Calu3 (cell line): Measurements from ENCODE around the gene SLC4A11. TPM values are rescaled to one million over a fixed set of nuclear protein-coding genes. Genes with fewer than 3 reads are reported as not detected.
A peak's percentile ranks its signal among the peaks of the same experiment; 100 is the strongest.

ENCODE experiments used
- BruUV-seq: library from RNA; stranded (reverse); fragments of 400-500 nt; replicated peaks from 2 replicates; lab custom pipeline; 2021; lab: Mats Ljungman, UMichigan
- CTCF ChIA-PET: fragments of 300-600 bp; sonication (Branson Sonifier 250); formaldehyde crosslinking; loops from one replicate; lab custom pipeline; 2022; ENCODE audit warnings: antibody characterized with exemption; lab: Charles Lee
- DNase-seq: peaks from one replicate; pipeline ENCODE4 v3.0.0; 2022
- H3K27ac Mint-ChIP-seq: one replicate; pipeline ENCODE4 v1.8.0; 2022; ENCODE audit warnings: mixed read lengths; ENCODE audit not compliant: unreplicated experiment
- H3K27me3 Mint-ChIP-seq: one replicate; pipeline ENCODE4 v1.8.0; 2022; ENCODE audit warnings: mixed read lengths; ENCODE audit not compliant: unreplicated experiment
- H3K36me3 Mint-ChIP-seq: one replicate; pipeline ENCODE4 v1.8.0; 2022; ENCODE audit warnings: mild to moderate bottlenecking, moderate library complexity, mixed read lengths; ENCODE audit not compliant: insufficient read depth, unreplicated experiment
- H3K4me1 Mint-ChIP-seq: one replicate; pipeline ENCODE4 v1.8.0; 2022; ENCODE audit warnings: mild to moderate bottlenecking, low read depth, mixed read lengths; ENCODE audit not compliant: unreplicated experiment
- H3K4me3 Mint-ChIP-seq: one replicate; pipeline ENCODE4 v1.8.0; 2022; ENCODE audit warnings: mild to moderate bottlenecking, low read depth, moderate library complexity, mixed read lengths; ENCODE audit not compliant: unreplicated experiment
- H3K9me3 Mint-ChIP-seq: one replicate; pipeline ENCODE4 v1.8.0; 2022; ENCODE audit warnings: low read depth, mixed read lengths; ENCODE audit not compliant: unreplicated experiment
- CTCF ChIP-seq: fragments of 200-600 bp; IDR thresholded peaks from one replicate; pipeline ENCODE4 v1.8.0; 2022; ENCODE audit warnings: antibody characterized with exemption; ENCODE audit not compliant: unreplicated experiment
- intact Hi-C: fragments of 100-400 bp; cut with micrococcal nuclease; formaldehyde crosslinking; loops from one replicate; pipeline ENCODE4 v1.10.0; 2022; ENCODE audit not compliant: unreplicated experiment
- total RNA-seq: library from RNA; stranded (reverse); gene quantifications from 2 replicates; pipeline ENCODE4 v1.2.3, GENCODE V29; 2022

The SLC4A11 gene
- total RNA-seq, 1 experiment from 2014 or later = 9.4 TPM

- no peak for DNase-seq
- Mint-ChIP-seq H3K36me3 (peaks cover 45% of the 10 kb centered on the region), H3K4me3 (peak overlapping the region; percentile 94), H3K9me3 (no peaks in the 10 kb centered on the region), H3K27ac (peak overlapping the region; percentile 87), H3K27me3 (no peaks in the 10 kb centered on the region), H3K4me1 (no peaks in the 10 kb centered on the region)
- CTCF ChIA-PET = interaction anchor here (0.6 kb wide), 1 partner anchor 65 kb away, joined by 5 read pairs; no protein-coding TSS in a partner anchor
- intact Hi-C loops = no loop called here
- TF ChIP-seq CTCF = no peak
- BruUV-seq = no TSS peak
These were observed 36.0 kb downstream of the SLC4A11 start for GRCh38 chr20:3202965-3203314.

GRCh38 chr20:3199976-3200755 lies 38.8 kb downstream of the SLC4A11 start:
- DNase-seq = no peak
- TF ChIP-seq CTCF = no peak
- no TSS peak for BruUV-seq
- H3K4me3 Mint-ChIP-seq = no peak overlapping the region
- H3K36me3 Mint-ChIP-seq = peaks cover 62% of the 10 kb centered on the region
- H3K9me3 Mint-ChIP-seq = no peaks in the 10 kb centered on the region
- intact Hi-C loops = no loop called here
- H3K27me3 Mint-ChIP-seq = no peaks in the 10 kb centered on the region
- H3K27ac Mint-ChIP-seq = no peak overlapping the region
- CTCF ChIA-PET = no interaction called here
- no peaks in the 10 kb centered on the region for H3K4me1 Mint-ChIP-seq

GRCh38 chr20:3199206-3199605 lies 39.8 kb downstream of the SLC4A11 start:
- no peaks in the 10 kb centered on the region for H3K4me1 Mint-ChIP-seq
- CTCF ChIA-PET = no interaction called here
- H3K9me3 Mint-ChIP-seq = no peaks in the 10 kb centered on the region
- peaks cover 58% of the 10 kb centered on the region for H3K36me3 Mint-ChIP-seq
- intact Hi-C loops = no loop called here
- no peaks in the 10 kb centered on the region for H3K27me3 Mint-ChIP-seq
- no peak overlapping the region for H3K27ac Mint-ChIP-seq
- H3K4me3 Mint-ChIP-seq = no peak overlapping the region
- no peak for DNase-seq
- TF ChIP-seq CTCF = no peak
- no TSS peak for BruUV-seq

- no peaks in the 10 kb centered on the region for H3K27me3 Mint-ChIP-seq
- intact Hi-C loops = no loop called here
- no peak overlapping the region for H3K4me3 Mint-ChIP-seq
- no peaks in the 10 kb centered on the region for H3K9me3 Mint-ChIP-seq
- peaks cover 50% of the 10 kb centered on the region for H3K36me3 Mint-ChIP-seq
- no peak for TF ChIP-seq CTCF
- H3K27ac Mint-ChIP-seq = no peak overlapping the region
- no peak for DNase-seq
- CTCF ChIA-PET = no interaction called here
- no peaks in the 10 kb centered on the region for H3K4me1 Mint-ChIP-seq
- no TSS peak for BruUV-seq
These were observed 43.3 kb downstream of the SLC4A11 start for GRCh38 chr20:3195590-3196237.
